HepG2 (cell line): ENCODE measurements around the gene NOTO. TPM values are rescaled to one million over a fixed set of nuclear protein-coding genes. Genes with fewer than 3 reads are reported as not detected.

ENCODE experiments used
- ATAC-seq: fragments of 200-7000 bp; cut with Tn5 transposase; 3 replicates; pipeline ENCODE4 v1.9.1; 2020; ENCODE audit warnings: mild to moderate bottlenecking, moderate library complexity
- Bru-seq: library from RNA; stranded (reverse); fragments of 400-500 nt; gene quantifications from one replicate; lab custom pipeline; 2021; lab: Mats Ljungman, UMichigan
- BruChase-seq, 2 experiments: library from RNA; stranded (reverse); fragments of 400-500 nt; gene quantifications; one replicate each; lab custom pipeline; 2021; lab: Mats Ljungman, UMichigan
- BruUV-seq: library from RNA; stranded (reverse); fragments of 400-500 nt; replicated peaks from 2 replicates; lab custom pipeline; 2021; lab: Mats Ljungman, UMichigan
- CTCF ChIA-PET: fragments of 300-600 bp; formaldehyde crosslinking; extraction: SDS; loops from one replicate; lab custom pipeline; 2021; ENCODE audit warnings: low total read pairs, inconsistent platforms, low intra/inter-chr PET ratio; lab: Yijun Ruan, JAX
- POLR2A ChIA-PET: fragments of 350-600 bp; sonication (Branson Sonifier 250); formaldehyde crosslinking; loops from one replicate; lab custom pipeline; 2020; ENCODE audit warnings: antibody characterized with exemption, inconsistent platforms; lab: Yijun Ruan, JAX
- DNase-seq: peaks from one replicate; pipeline ENCODE4 v3.0.0-alpha.2; 2015; ENCODE audit warnings: low spot score
- FAIRE-seq: peaks from 3 replicates; lab custom pipeline; 2011; peaks lifted over from hg19 to GRCh38; lab: Jason Lieb, UNC
- H2AFZ ChIP-seq: one replicate; pipeline ENCODE4 v1.6.1; 2011; ENCODE audit warnings: low read length, inconsistent platforms
- H3K27ac ChIP-seq: fragments of 300-600 bp; 3 replicates; pipeline ENCODE4 v1.8.0; 2011; ENCODE audit warnings: mixed run types, mild to moderate bottlenecking, mixed read lengths, low read length, inconsistent platforms; ENCODE audit not compliant: insufficient read depth; ENCODE audit errors: extremely low read length
- H3K27me3 ChIP-seq, 2 experiments: fragments of 200-600 bp in 1 of 2; 2 replicates in 1 of 2; 3 replicates in 1 of 2; pipeline versions ENCODE4 v1.6.0 to v1.8.0; 2011; ENCODE audit warnings: low read length in 2 of 2, mild to moderate bottlenecking in 2 of 2, moderate library complexity in 2 of 2, inconsistent platforms in 1 of 2; ENCODE audit not compliant: insufficient read depth in 2 of 2, control insufficient read depth in 1 of 2
- H3K36me3 ChIP-seq, 2 experiments: fragments of 200-600 bp in 1 of 2; replicated peaks in 1 of 2; 2 replicates in 1 of 2; 3 replicates in 1 of 2; pipeline versions ENCODE4 v1.5.1 to v1.8.0; 2011; ENCODE audit warnings: low read length in 2 of 2, inconsistent platforms in 1 of 2; ENCODE audit not compliant: insufficient read depth in 2 of 2, control insufficient read depth in 1 of 2
- H3K4me1 ChIP-seq: 2 replicates; pipeline ENCODE4 v1.5.1; 2012; ENCODE audit warnings: low read length, inconsistent platforms; ENCODE audit not compliant: insufficient read depth
- H3K4me2 ChIP-seq: 2 replicates; pipeline ENCODE4 v1.6.0; 2011; ENCODE audit warnings: low read depth, low read length, inconsistent platforms
- H3K4me3 ChIP-seq, 3 experiments: fragments of 200-600 bp in 1 of 3; sonication (generic), shearing (Covaris generic) in 1 of 3; replicated peaks in 1 of 3; 2 replicates each; pipeline ENCODE4 v1.5.1; 2011 to 2016; ENCODE audit warnings: low read length in 3 of 3, inconsistent platforms in 2 of 3, low read depth in 2 of 3, mild to moderate bottlenecking in 2 of 3, control low read depth in 1 of 3, mixed read lengths in 1 of 3; ENCODE audit not compliant: insufficient read depth in 1 of 3
- H3K79me2 ChIP-seq: one replicate; pipeline ENCODE4 v1.6.1; 2011; ENCODE audit warnings: low read length, inconsistent platforms; ENCODE audit not compliant: insufficient read depth
- H3K9ac ChIP-seq: 2 replicates; pipeline ENCODE4 v1.6.0; 2011; ENCODE audit warnings: mild to moderate bottlenecking, low read depth, low read length, inconsistent platforms; ENCODE audit not compliant: insufficient read depth
- H3K9me3 ChIP-seq: 2 replicates; pipeline ENCODE4 v1.5.1; 2012; ENCODE audit warnings: mild to moderate bottlenecking, low read length
- H4K20me1 ChIP-seq: 2 replicates; pipeline ENCODE4 v1.6.0; 2011; ENCODE audit warnings: inconsistent platforms, mild to moderate bottlenecking, low read length, moderate library complexity; ENCODE audit not compliant: insufficient read depth
- CEBPZ ChIP-seq: IDR thresholded peaks from 2 replicates; pipeline ENCODE4 v1.6.1; 2012; ENCODE audit warnings: low read length, improper control_type of control experiment
- RXRB ChIP-seq: IDR thresholded peaks from 2 replicates; pipeline ENCODE4 v1.6.1; 2016; ENCODE audit warnings: borderline replicate concordance, missing genetic modification reagents, missing compliant biosample characterization
- ZNF263 ChIP-seq: sonication (generic); formaldehyde crosslinking; IDR thresholded peaks from 2 replicates; pipeline ENCODE4 v1.4.0; 2020; ENCODE audit warnings: missing genetic modification reagents
- ZNF790 ChIP-seq: sonication (generic); formaldehyde crosslinking; IDR thresholded peaks from 2 replicates; pipeline ENCODE4 v1.8.0; 2022; ENCODE audit warnings: missing genetic modification reagents, mild to moderate bottlenecking, borderline replicate concordance
- ZSCAN31 ChIP-seq: sonication (generic); formaldehyde crosslinking; IDR thresholded peaks from 2 replicates; pipeline ENCODE4 v1.5.0; 2020; ENCODE audit warnings: low read depth, mild to moderate bottlenecking, missing genetic modification reagents
- WGBS: methylation state at CpG from one replicate; pipeline ENCODE4 v1.1.6; 2017; ENCODE audit warnings: low lambda C conversion rate; 5-methylcytosine and 5-hydroxymethylcytosine counted together
- in situ Hi-C: cut with HindIII; loops from 2 replicates; pipeline ENCODE4 v1.10.0; 2017; ENCODE audit warnings: low pct_unique_long_range_greater_than_20kb; ENCODE audit not compliant: extremely low pct_ligation_motif_present
- intact Hi-C: fragments of 100-400 bp; cut with micrococcal nuclease; formaldehyde crosslinking; loops from one replicate; pipeline ENCODE4 v1.10.0; 2022; ENCODE audit not compliant: unreplicated experiment
- long read RNA-seq, 2 experiments: library from RNA in 1 of 2; library from polyadenylated mRNA in 1 of 2; stranded (forward) in 1 of 2; unstranded in 1 of 2; transcript quantifications; one replicate each; pipeline ENCODE4 v2.0.0, GENCODE V29; 2019 to 2022
- polyA minus RNA-seq, 3 experiments: library from RNA; depleted of rRNA, polyadenylated mRNA; stranded (reverse); fragments of >200 nt; gene quantifications; 2 replicates each; pipeline ENCODE4 v1.2.3, GENCODE V29; 2011; ENCODE audit warnings: low replicate concordance in 1 of 3
- polyA plus RNA-seq, 8 experiments: library from polyadenylated mRNA; depleted of rRNA in 3 of 8; stranded (reverse) in 7 of 8; unstranded in 1 of 8; fragments of >200 nt; fragmentation: Illumina TruSeq in 4 of 8; extraction: Trizol in 4 of 8; gene quantifications; 2 replicates each; pipeline versions ENCODE4 v1.2.1 to v1.2.3, GENCODE V29; 2011 to 2016; ENCODE audit warnings: low read depth in 4 of 8, missing spikeins in 1 of 8, mixed read lengths in 1 of 8; ENCODE audit not compliant: insufficient read depth in 1 of 8
- total RNA-seq, 5 experiments: library from RNA; depleted of rRNA; stranded (reverse); fragments of >200 nt; fragmentation: Illumina TruSeq; extraction: Trizol; gene quantifications; 2 replicates each; pipeline ENCODE4 v1.2.3, GENCODE V29; 2016; ENCODE audit warnings: low read depth in 1 of 5
- TF ChIP-seq, protein P1 (sequence below): sonication (generic); formaldehyde crosslinking; IDR thresholded peaks from 2 replicates; pipeline ENCODE4 v1.4.0; 2020; ENCODE audit warnings: missing genetic modification reagents, borderline replicate concordance
- TF ChIP-seq, protein P2 (sequence below): sonication (generic); formaldehyde crosslinking; IDR thresholded peaks from 2 replicates; pipeline ENCODE4 v1.5.1; 2020; ENCODE audit warnings: missing genetic modification reagents, mild to moderate bottlenecking, borderline replicate concordance
- TF ChIP-seq, protein P3 (sequence below): sonication (generic); formaldehyde crosslinking; IDR thresholded peaks from 2 replicates; pipeline ENCODE4 v1.4.0; 2020; ENCODE audit warnings: missing genetic modification reagents

Gene NOTO, protein sequence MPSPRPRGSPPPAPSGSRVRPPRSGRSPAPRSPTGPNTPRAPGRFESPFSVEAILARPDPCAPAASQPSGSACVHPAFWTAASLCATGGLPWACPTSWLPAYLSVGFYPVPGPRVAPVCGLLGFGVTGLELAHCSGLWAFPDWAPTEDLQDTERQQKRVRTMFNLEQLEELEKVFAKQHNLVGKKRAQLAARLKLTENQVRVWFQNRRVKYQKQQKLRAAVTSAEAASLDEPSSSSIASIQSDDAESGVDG
- total RNA-seq (2016; rRNA removed; fragmentation: Illumina TruSeq; extraction: Trizol): not detected in 2 replicates
- not detected in 2 replicates for total RNA-seq (2016; cell fraction: cytosol; rRNA removed; fragmentation: Illumina TruSeq; extraction: Trizol; ENCODE audit: low read depth)
- total RNA-seq (2016; cell fraction: insoluble cytoplasmic fraction; rRNA removed; fragmentation: Illumina TruSeq; extraction: Trizol): not detected in 2 replicates
- not detected in 2 replicates for total RNA-seq (2016; cell fraction: membrane; rRNA removed; fragmentation: Illumina TruSeq; extraction: Trizol)
- total RNA-seq (2016; cell fraction: nucleus; rRNA removed; fragmentation: Illumina TruSeq; extraction: Trizol): not detected in 2 replicates
- not detected in 2 replicates for polyA plus RNA-seq (2011; rRNA removed)
- polyA plus RNA-seq (2011; cell fraction: cytosol; rRNA removed): not detected in 2 replicates
- not detected in 2 replicates for polyA plus RNA-seq (2011; cell fraction: nucleus; rRNA removed)
- not detected in 2 replicates for polyA plus RNA-seq (2012)
- not detected in 2 replicates for polyA plus RNA-seq (2016; cell fraction: cytosol; fragmentation: Illumina TruSeq; extraction: Trizol; ENCODE audit: low read depth)
- polyA plus RNA-seq (2016; cell fraction: insoluble cytoplasmic fraction; fragmentation: Illumina TruSeq; extraction: Trizol; ENCODE audit: low read depth): not detected in 2 replicates
- polyA plus RNA-seq (2016; cell fraction: membrane; fragmentation: Illumina TruSeq; extraction: Trizol; ENCODE audit: low read depth): not detected in 2 replicates
- polyA plus RNA-seq (2016; cell fraction: nucleus; fragmentation: Illumina TruSeq; extraction: Trizol; ENCODE audit: insufficient read depth, low read depth): not detected in 2 replicates
- polyA minus RNA-seq (2011; rRNA and poly(A)+ RNA removed; ENCODE audit: low replicate concordance): not detected in 2 replicates
- polyA minus RNA-seq (2011; cell fraction: cytosol; rRNA and poly(A)+ RNA removed): not detected in 2 replicates
- polyA minus RNA-seq (2011; cell fraction: nucleus; rRNA and poly(A)+ RNA removed): not detected in 2 replicates
- Bru-seq, nascent RNA: not detected
- percentile 9 among the genes with signal in this experiment for BruChase-seq, experiment 1, labeled RNA remaining after a 6-hour chase
- not detected for BruChase-seq, experiment 2, labeled RNA remaining after a 2-hour chase
- long read RNA-seq, experiment 1: 0 reads
- long read RNA-seq, experiment 2: 0 reads

DNA sequence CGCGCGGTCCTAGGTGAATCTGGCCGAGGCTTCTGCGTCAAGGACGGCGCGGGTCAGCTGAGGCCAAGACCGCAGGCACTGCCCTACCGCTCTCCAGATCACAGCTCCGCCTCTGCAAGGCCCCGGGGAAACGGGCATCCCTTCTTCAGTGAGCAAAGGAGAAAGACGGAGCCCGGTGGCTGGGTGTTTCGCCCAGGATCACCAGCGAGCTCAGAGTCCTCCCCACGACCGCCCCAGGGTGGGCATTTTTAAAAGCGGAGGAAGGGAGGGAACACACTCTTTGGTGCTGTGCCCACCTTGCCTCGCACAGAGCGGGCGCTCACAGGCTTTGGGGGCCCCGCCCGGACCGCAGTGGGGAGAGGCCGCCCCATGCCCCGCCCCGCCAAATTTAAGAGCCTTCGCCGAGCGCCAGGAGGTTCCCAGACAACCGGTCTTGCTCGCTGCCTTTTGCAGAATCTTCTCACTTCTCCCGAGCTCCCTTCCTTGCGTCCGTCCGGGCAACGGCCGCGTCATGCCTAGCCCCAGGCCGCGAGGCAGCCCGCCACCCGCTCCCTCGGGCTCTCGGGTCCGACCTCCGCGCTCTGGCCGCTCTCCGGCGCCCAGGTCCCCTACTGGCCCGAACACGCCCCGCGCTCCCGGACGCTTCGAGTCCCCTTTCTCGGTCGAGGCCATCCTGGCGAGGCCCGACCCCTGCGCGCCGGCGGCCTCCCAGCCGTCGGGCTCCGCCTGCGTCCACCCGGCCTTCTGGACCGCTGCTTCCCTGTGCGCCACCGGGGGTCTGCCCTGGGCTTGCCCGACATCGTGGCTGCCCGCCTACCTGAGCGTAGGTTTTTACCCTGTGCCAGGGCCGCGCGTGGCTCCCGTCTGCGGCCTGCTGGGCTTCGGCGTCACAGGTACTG is at the start of gene NOTO:
Gene NOTO (plus strand): TSS at position 419 of the 899 bp plus-strand sequence. CDS start 93 bp downstream, at position 512.
- Histone ChIP-seq H3K4me2 (no peak within 1 kb of the TSS), H3K79me2 (no peaks in the 10 kb centered on the region), H3K4me3 (no peak within 1 kb of the TSS), H3K9ac (no peak within 1 kb of the TSS), H4K20me1 (no peaks in the 10 kb centered on the region), H3K4me1 (peaks cover 40% of the 10 kb centered on the region), H3K9me3 (no peaks in the 10 kb centered on the region), H3K27me3 (peaks cover 0 to 8% of the 10 kb centered on the region in 2 experiments; a peak in 1 of 5 replicates), H3K36me3 (no peaks in the 10 kb centered on the region), H2AFZ (no peak within 1 kb of the TSS), H3K27ac (no peak within 1 kb of the TSS)
- no peak; the same call in 2 of the 3 replicates for ATAC-seq
- FAIRE-seq: no peak
- BruUV-seq: no TSS peak
- WGBS: 78% methylated on average over 86 of the region's 87 CpGs
- CTCF ChIA-PET: no interaction called here
- in situ Hi-C loops (no loop called here), intact Hi-C loops (no loop called here)
- DNase-seq: no peak
- POLR2A ChIA-PET: no interaction called here
- TF ChIP-seq ZNF790 (CRISPR knock-in tag) (no peak), ZSCAN31 (no peak), CEBPZ (no peak), ZNF263 (peak; percentile 60; the same call in 1 of the 2 replicates), RXRB (CRISPR knock-in tag) (peak; percentile 40; the same call in 1 of the 2 replicates)
- TF ChIP-seq, protein P1, sequence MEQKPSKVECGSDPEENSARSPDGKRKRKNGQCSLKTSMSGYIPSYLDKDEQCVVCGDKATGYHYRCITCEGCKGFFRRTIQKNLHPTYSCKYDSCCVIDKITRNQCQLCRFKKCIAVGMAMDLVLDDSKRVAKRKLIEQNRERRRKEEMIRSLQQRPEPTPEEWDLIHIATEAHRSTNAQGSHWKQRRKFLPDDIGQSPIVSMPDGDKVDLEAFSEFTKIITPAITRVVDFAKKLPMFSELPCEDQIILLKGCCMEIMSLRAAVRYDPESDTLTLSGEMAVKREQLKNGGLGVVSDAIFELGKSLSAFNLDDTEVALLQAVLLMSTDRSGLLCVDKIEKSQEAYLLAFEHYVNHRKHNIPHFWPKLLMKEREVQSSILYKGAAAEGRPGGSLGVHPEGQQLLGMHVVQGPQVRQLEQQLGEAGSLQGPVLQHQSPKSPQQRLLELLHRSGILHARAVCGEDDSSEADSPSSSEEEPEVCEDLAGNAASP (CRISPR knock-in tag): peak; percentile 75; the same call in 1 of the 2 replicates
- TF ChIP-seq, protein P2, sequence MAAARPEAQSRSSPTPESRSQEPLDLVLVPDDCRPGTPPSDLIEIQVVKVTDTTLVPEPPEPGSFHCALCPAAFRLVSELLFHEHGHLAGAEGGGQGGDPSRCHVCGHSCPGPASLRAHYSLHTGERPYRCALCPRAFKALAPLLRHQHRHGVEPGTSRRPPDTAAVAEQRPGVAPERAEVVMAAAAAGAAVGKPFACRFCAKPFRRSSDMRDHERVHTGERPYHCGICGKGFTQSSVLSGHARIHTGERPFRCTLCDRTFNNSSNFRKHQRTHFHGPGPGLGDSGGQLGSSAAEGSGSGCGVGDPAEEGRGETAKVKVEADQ (CRISPR knock-in tag): no peak
- TF ChIP-seq, protein P3, sequence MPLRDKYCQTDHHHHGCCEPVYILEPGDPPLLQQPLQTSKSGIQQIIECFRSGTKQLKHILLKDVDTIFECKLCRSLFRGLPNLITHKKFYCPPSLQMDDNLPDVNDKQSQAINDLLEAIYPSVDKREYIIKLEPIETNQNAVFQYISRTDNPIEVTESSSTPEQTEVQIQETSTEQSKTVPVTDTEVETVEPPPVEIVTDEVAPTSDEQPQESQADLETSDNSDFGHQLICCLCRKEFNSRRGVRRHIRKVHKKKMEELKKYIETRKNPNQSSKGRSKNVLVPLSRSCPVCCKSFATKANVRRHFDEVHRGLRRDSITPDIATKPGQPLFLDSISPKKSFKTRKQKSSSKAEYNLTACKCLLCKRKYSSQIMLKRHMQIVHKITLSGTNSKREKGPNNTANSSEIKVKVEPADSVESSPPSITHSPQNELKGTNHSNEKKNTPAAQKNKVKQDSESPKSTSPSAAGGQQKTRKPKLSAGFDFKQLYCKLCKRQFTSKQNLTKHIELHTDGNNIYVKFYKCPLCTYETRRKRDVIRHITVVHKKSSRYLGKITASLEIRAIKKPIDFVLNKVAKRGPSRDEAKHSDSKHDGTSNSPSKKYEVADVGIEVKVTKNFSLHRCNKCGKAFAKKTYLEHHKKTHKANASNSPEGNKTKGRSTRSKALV (CRISPR knock-in tag): no peak
